ENCODE measurements around the gene BRIX1.
A peak's percentile ranks its signal among the peaks of the same experiment; 100 is the strongest.

DNA sequence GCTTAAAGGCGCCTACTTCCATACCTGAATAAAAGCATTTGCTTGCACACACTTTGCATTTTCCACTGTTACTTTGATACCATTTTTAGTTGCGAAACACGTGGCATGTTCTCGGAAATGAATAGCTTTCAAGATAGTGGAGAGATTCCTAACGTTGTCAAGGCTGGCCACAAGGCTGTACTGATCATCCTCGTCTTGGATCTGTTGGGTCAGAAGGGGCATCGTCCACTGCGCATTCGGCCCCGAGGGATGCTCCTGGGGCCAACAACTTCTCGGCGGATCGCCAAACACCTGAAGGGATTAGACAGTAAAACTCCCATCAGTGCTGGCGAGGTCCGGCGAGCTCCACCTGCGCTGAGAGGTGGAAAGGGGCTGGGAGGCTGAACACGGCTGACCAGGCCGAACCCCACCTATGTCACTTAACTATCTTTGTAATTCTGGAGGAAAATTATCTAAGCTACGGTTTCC is 806 bp upstream of the BRIX1 start:
- peak; percentile 21 to 38 for TF ChIP-seq POLR2A (IDR thresholded peaks at IDR 0.05)
- TF ChIP-seq, protein P1, sequence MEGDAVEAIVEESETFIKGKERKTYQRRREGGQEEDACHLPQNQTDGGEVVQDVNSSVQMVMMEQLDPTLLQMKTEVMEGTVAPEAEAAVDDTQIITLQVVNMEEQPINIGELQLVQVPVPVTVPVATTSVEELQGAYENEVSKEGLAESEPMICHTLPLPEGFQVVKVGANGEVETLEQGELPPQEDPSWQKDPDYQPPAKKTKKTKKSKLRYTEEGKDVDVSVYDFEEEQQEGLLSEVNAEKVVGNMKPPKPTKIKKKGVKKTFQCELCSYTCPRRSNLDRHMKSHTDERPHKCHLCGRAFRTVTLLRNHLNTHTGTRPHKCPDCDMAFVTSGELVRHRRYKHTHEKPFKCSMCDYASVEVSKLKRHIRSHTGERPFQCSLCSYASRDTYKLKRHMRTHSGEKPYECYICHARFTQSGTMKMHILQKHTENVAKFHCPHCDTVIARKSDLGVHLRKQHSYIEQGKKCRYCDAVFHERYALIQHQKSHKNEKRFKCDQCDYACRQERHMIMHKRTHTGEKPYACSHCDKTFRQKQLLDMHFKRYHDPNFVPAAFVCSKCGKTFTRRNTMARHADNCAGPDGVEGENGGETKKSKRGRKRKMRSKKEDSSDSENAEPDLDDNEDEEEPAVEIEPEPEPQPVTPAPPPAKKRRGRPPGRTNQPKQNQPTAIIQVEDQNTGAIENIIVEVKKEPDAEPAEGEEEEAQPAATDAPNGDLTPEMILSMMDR (IDR thresholded peaks at IDR 0.05), result peak in 1 of 6 experiments; percentile 3
